Measurements from ENCODE around the gene PLA2G4C.

PLA2G4C gene

DNA sequence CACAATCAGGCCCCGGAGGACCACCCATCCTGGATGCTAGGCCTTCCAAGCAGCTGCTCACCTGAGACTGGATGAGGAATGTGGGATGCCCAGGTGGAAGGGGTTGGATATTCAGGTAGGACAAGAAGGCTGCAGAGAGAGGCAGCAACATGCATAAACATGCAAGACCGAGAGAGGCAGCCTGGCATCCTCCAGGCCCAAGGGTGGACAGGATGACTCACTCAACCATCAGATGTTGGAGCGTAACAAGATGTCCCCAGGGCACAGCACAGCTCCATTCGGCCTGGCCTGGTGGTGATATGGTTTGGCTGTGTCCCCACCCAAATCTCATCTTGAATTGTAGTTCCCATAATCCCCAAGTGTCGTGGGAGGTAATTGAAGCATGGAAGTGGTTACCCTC, 56.8 kb downstream of the PLA2G4C start:
- Histone ChIP-seq H3K27ac (ENCODE audit: low read length) (no peak overlapping the region), H3K36me3 (ENCODE audit: insufficient read depth, low read length) (no peaks in the 10 kb centered on the region), H3K4me2 (ENCODE audit: insufficient read depth, low read length) (no peak overlapping the region), H4K20me1 (ENCODE audit: insufficient read depth, low read length) (no peaks in the 10 kb centered on the region), H3K4me3 (ENCODE audit: low read depth in 1 of 2, low read length in 2 of 2) (no peak overlapping the region), H2AFZ (ENCODE audit: low read depth, low read length) (no peak overlapping the region), H3K79me2 (ENCODE audit: insufficient read depth, low read length) (no peaks in the 10 kb centered on the region), H3K27me3 (ENCODE audit: insufficient read depth, low read length, poor library complexity) (no peaks in the 10 kb centered on the region), H3K9me3 (ENCODE audit: insufficient read depth, low read length, severe bottlenecking) (no peaks in the 10 kb centered on the region), H3K9ac (ENCODE audit: low read depth, low read length) (no peak overlapping the region), H3K4me1 (ENCODE audit: insufficient read depth, low read length) (no peaks in the 10 kb centered on the region)
- DNase-seq (no peak), ATAC-seq (ENCODE audit: insufficient read depth, low read depth) (no peak)
- TF ChIP-seq, protein P1, sequence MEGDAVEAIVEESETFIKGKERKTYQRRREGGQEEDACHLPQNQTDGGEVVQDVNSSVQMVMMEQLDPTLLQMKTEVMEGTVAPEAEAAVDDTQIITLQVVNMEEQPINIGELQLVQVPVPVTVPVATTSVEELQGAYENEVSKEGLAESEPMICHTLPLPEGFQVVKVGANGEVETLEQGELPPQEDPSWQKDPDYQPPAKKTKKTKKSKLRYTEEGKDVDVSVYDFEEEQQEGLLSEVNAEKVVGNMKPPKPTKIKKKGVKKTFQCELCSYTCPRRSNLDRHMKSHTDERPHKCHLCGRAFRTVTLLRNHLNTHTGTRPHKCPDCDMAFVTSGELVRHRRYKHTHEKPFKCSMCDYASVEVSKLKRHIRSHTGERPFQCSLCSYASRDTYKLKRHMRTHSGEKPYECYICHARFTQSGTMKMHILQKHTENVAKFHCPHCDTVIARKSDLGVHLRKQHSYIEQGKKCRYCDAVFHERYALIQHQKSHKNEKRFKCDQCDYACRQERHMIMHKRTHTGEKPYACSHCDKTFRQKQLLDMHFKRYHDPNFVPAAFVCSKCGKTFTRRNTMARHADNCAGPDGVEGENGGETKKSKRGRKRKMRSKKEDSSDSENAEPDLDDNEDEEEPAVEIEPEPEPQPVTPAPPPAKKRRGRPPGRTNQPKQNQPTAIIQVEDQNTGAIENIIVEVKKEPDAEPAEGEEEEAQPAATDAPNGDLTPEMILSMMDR (IDR thresholded peaks at IDR 0.05; ENCODE audit: borderline replicate concordance, extremely low read depth, low read length, poor library complexity, severe bottlenecking), result no peak
- TF ChIP-seq EZH2 (IDR thresholded peaks at IDR 0.05; ENCODE audit: borderline replicate concordance, low read depth, low read length, severe bottlenecking), result no peak

DNA sequence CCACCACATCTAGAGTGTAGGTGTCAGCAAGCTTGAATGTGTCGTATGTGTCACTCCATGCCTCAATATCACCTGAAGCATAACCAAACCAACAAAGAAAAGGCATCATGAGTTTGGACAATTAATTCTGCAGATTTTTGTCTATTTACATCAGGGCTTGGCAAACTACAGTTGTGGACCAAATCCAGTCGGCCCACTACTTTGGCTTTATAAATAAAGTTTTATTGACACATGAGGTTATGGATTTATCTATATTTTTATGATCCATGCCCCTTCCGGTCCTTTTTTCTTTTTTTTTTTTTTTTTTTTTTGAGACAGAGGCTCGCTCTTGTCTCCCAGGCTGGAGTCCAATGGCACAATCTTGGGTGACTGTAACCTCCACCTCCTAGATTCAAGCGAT, 57.5 kb downstream of the PLA2G4C start:
- Histone ChIP-seq H3K4me2 (ENCODE audit: insufficient read depth, low read length) (no peak overlapping the region), H3K36me3 (ENCODE audit: insufficient read depth, low read length) (no peaks in the 10 kb centered on the region), H3K79me2 (ENCODE audit: insufficient read depth, low read length) (no peaks in the 10 kb centered on the region), H3K9me3 (ENCODE audit: insufficient read depth, low read length, severe bottlenecking) (no peaks in the 10 kb centered on the region), H2AFZ (ENCODE audit: low read depth, low read length) (no peak overlapping the region), H3K27ac (ENCODE audit: low read length) (no peak overlapping the region), H3K4me1 (ENCODE audit: insufficient read depth, low read length) (no peaks in the 10 kb centered on the region), H4K20me1 (ENCODE audit: insufficient read depth, low read length) (no peaks in the 10 kb centered on the region), H3K27me3 (ENCODE audit: insufficient read depth, low read length, poor library complexity) (no peaks in the 10 kb centered on the region), H3K9ac (ENCODE audit: low read depth, low read length) (no peak overlapping the region), H3K4me3 (ENCODE audit: low read depth in 1 of 2, low read length in 2 of 2) (no peak overlapping the region)
- DNase-seq, result no peak
- TF ChIP-seq, protein P1 (IDR thresholded peaks at IDR 0.05; ENCODE audit: borderline replicate concordance, extremely low read depth, low read length, poor library complexity, severe bottlenecking), result no peak
- no peak for TF ChIP-seq EZH2 (IDR thresholded peaks at IDR 0.05; ENCODE audit: borderline replicate concordance, low read depth, low read length, severe bottlenecking)
- ATAC-seq (ENCODE audit: insufficient read depth, low read depth), result no peak

DNA sequence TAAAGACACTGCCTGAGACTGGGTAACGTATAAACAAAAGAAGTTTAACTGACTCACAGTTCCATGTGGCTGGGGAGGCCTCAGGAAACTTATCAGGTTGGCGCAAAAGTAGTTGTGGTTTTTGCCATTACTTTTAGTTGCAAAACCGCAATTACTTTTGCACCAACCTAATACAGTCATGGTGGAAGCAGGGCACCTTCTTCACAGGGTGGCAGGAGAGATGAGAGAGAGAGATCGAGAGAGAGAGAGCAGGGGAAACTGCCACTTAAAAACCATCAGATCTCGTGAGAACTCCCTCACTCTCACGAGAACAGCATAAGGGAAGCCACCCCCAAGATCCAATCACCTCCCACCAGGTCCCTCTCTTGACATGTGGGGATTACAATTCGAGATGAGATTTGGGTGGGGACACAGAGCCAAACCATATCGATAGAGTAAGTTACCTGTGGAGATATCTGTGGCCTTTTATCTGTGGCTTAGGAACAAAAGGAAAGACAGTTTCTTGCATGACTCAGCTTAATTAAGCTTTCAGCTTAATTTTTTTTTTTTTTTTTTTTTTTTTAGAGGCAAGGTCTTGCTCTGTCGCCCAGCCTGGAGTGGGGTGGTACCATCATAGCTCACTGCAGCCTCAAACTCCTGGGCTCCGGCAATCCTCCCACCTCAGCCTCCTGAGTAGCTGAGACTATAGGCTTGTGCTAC, 59.1 kb downstream of the PLA2G4C start:
- DNase-seq (no peak), ATAC-seq (ENCODE audit: insufficient read depth, low read depth) (no peak)
- Histone ChIP-seq H3K27ac (ENCODE audit: low read length) (no peak overlapping the region), H2AFZ (ENCODE audit: low read depth, low read length) (no peak overlapping the region), H3K9me3 (ENCODE audit: insufficient read depth, low read length, severe bottlenecking) (no peaks in the 10 kb centered on the region), H3K36me3 (ENCODE audit: insufficient read depth, low read length) (no peaks in the 10 kb centered on the region), H3K4me1 (ENCODE audit: insufficient read depth, low read length) (no peaks in the 10 kb centered on the region), H3K79me2 (ENCODE audit: insufficient read depth, low read length) (no peaks in the 10 kb centered on the region), H3K4me3 (ENCODE audit: low read depth in 1 of 2, low read length in 2 of 2) (no peak overlapping the region), H4K20me1 (ENCODE audit: insufficient read depth, low read length) (no peaks in the 10 kb centered on the region), H3K9ac (ENCODE audit: low read depth, low read length) (no peak overlapping the region), H3K27me3 (ENCODE audit: insufficient read depth, low read length, poor library complexity) (no peaks in the 10 kb centered on the region), H3K4me2 (ENCODE audit: insufficient read depth, low read length) (no peak overlapping the region)
- TF ChIP-seq, protein P1 (IDR thresholded peaks at IDR 0.05; ENCODE audit: borderline replicate concordance, extremely low read depth, low read length, poor library complexity, severe bottlenecking), result no peak
- no peak for TF ChIP-seq EZH2 (IDR thresholded peaks at IDR 0.05; ENCODE audit: borderline replicate concordance, low read depth, low read length, severe bottlenecking)
